HG03439 (cell line): Measurements from ENCODE around the gene LDB2.

ENCODE experiments used
- ATAC-seq: cut with Tn5 transposase; IDR thresholded peaks from one replicate; pipeline ENCODE4 v1.9.1; 2021; ENCODE audit warnings: mild to moderate bottlenecking, moderate library complexity; ENCODE audit not compliant: unreplicated experiment

Gene LDB2

GRCh38 chr4:16844816-16845586 is 53.4 kb downstream of the LDB2 start:
- no peak for ATAC-seq

GRCh38 chr4:16843831-16844508 is 54.5 kb downstream of the LDB2 start:
- no peak for ATAC-seq

GRCh38 chr4:16838226-16838875 is 60.1 kb downstream of the LDB2 start:
- ATAC-seq, result no peak

DNA sequence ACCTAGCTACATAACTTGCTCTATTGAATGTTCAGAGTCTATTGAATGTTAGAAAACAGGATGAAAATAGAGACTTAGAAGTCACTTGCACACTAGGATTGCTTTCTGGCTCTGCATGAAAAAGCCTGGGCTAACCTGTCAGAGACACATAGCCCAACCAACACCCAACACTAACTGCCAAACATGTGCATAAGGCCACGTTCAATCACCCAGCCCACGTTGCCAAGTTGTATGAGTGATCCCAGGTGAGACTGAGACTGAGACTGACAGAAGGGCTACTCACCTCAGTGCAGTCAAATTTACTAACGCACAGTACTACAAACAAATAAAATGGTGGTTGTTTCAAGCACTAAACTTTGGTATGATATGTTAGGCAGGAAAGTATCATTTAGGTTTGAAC is 61.0 kb downstream of the LDB2 start:
- no peak for ATAC-seq

DNA sequence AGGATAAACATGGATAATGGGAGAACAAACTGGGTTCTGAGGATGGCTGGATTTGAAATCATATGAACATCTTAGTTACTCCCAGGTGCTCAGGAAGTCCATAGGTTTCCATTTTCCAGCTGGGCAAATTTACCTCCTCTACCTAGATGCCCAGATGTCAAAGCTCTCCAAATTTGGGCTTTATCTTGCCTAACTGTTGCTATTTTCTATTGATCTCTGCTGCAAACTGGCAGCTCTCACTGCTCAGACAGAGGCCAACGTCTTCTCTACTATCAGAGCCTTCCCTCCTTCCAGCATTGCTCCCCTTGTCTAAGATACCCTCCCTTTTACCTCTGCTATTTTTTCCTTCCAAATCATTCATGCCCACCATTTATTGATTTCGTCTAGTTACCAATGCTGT is 62.1 kb downstream of the LDB2 start:
- no peak for ATAC-seq

- ATAC-seq, result no peak
These were observed 62.7 kb downstream of the LDB2 start for GRCh38 chr4:16835597-16836247.

- ATAC-seq, result no peak
These were observed 63.6 kb downstream of the LDB2 start for GRCh38 chr4:16834814-16835213.

DNA sequence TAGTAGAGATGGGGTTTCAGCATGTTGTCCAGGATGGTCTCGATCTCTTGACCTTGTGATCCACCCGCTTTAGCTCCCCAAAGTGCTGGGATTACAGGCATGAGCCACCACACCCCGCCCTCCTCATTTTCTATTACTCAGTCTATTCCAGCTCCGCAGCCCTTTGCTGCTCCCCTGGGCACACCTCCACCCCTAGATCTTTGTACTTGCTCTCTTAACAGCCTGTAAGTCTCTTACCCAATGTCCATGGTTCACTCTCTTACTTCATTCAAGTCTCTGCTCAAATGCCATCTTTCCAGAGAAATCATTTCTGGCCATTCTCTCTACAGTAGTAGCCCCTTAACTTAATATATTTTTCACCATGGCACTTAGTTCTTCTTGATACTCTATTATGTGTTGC is 64.7 kb downstream of the LDB2 start:
- no peak for ATAC-seq

- no peak for ATAC-seq
These were observed 68.4 kb downstream of the LDB2 start for GRCh38 chr4:16830081-16830480.

DNA sequence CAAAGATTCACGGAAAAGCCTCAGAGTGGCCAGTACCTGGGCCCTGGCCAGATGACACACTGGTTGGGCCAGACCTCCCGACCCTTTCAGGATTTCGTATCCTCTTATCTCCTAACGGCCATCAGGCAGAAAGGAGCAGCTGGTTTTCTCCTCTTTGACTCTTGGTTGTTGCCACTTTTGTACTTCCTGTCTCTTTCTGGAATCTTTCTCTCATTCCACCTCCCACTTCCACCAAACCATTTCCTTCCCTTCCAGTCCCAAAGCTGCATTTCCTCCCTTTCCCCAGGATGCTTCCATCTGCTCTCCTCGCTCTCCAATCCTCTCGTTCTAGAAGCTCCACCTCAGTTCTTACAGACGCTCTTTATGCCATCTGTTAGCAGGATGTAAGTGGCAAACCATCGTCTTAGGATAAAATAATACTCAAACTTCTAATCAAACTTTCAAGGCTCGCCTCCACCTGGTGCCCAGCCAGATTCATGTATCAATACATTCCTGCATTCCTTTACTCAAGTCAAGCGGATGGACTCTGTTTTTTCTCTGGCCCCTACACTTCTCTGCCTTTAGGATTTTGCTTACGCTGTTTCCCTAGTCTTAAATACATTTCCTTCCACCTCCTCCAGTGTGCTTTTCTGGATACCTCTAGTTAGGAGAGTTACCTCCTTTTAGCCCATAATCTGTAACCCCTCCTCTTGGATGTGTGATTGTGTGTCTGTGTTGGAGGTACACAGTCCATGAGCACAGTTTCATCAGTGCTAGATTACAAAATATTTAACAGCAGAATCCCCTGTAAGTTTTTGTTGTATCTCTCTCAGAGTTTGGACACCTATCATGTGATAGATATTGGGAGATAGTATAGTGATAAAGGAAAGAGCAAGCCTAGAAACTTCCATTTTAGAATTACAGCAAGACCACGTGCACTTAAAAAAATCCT is 70.4 kb downstream of the LDB2 start:
- ATAC-seq, result no peak

- no peak for ATAC-seq
These were observed 71.4 kb downstream of the LDB2 start for GRCh38 chr4:16827045-16827444.

DNA sequence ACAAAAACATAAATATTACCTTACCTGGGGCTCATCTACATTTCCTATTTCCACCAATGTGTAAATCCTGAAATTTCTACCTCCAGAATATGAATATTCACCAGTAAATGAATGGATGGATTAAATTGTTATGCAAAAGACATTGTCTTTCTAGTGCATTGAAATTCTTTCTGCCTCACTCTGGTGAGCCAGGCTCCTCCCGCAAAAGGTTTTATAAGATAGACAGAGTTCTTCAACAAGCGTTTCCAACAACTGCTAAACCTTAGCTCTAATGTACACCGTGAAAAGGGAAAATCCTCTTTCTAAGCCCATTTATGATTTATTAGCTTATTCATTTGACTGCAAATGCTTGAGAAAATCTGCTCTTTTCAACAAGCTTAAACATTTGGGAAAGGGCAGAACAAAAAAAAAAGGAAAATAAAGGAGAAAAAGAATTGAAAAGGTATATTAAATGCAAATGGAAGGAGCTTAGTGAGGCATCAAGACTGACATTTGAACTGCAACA is 72.0 kb downstream of the LDB2 start:
- no peak for ATAC-seq

- ATAC-seq, result no peak
These were observed 74.1 kb downstream of the LDB2 start for GRCh38 chr4:16824278-16824806.

DNA sequence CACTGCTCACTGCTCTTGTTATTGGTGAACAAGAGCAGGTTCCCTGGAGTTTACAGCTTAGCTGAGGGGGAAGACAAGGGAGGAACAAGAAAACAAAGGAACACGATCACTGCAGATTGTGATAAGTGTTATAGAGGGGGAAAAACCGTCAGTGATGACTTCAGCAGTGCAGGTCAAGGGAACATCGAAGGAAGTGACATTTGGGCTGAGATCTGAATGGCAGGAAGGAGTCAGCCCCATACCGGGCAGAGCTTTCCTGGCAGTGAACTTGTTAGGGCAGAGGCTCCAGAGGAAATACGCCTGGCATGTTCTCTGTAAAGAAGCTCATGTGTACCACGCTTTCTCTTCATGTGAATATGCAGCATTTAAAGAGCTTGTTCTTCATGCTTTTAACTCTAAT is 78.1 kb downstream of the LDB2 start:
- ATAC-seq, result no peak

- ATAC-seq, result no peak
These were observed 78.8 kb downstream of the LDB2 start for GRCh38 chr4:16819652-16820051.

GRCh38 chr4:16818005-16818404 is 80.4 kb downstream of the LDB2 start:
- no peak for ATAC-seq

DNA sequence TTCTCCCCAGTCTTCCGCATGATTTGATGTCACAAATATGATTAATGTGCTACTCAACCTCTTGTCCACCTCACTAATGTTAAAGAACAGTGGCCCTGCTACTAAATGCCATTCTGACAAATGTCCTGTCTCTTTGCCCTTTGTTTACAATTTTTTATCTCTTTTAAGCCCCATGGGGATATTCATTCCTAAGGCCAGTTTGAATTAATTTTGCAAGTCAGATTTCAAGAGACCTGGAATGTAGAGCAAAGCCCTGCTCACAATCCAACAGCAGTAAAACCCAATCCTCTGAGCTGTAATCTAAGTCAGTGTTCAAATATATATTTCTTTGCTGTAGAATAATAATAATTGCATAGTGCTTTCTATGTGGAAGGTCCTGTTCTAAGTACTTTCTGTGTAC is 81.2 kb downstream of the LDB2 start:
- no peak for ATAC-seq

DNA sequence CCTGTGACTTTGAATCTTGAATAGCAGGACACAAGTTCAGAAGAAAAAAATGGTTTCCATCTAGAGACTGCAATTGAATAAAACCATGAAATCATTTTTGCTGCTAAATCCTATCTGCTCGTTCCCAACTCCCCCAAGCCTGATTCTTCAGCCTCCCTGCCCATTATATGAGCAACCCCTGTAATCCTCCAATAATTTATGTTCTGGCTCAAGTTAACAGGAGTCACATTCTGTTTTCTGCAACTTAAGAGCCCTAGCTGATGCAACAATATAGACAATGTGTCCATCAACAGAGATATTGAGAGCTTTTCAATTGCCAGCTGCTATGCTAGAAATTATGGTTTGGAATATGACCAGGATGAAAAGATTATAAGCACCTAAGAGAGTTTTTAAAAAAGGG is 84.1 kb downstream of the LDB2 start:
- no peak for ATAC-seq

GRCh38 chr4:16812041-16812440 is 86.4 kb downstream of the LDB2 start:
- ATAC-seq, result no peak

DNA sequence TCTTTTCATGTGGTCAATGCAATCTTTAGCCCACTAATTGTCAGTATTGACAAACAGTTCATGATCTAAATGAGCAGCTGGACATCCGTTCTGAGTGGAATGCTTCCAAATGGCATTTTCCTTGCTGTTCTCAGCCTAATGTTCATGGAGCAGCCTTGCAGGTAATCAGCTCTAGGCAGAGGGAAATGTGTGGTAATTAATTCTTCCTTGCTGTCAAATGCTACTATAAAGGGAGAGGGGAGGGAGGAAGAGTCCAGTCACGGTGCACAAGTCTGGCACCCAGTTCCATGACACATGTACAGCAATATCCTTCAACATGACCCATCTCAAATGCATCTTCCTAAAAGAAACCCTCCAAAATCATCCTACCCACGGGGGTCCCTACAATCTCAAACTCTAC is 88.5 kb downstream of the LDB2 start:
- no peak for ATAC-seq
